IMR-90 (cell line): ENCODE results near the gene NBPF3. TPM values are rescaled to one million over a fixed set of nuclear protein-coding genes. Genes with fewer than 3 reads are reported as not detected.

Experiments
- ATAC-seq: fragments of 200-7000 bp; cut with Tn5 transposase; 2 replicates; pipeline ENCODE4 v1.9.1; 2020; ENCODE audit warnings: low read depth, mild to moderate bottlenecking, moderate library complexity
- BruUV-seq: library from RNA; stranded (reverse); fragments of 400-500 nt; replicated peaks from 2 replicates; lab custom pipeline; 2021; lab: Mats Ljungman, UMichigan
- CTCF ChIA-PET: fragments of 300-600 bp; formaldehyde crosslinking; extraction: SDS; loops from one replicate; lab custom pipeline; 2021; ENCODE audit warnings: antibody characterized with exemption; lab: Yijun Ruan, JAX
- POLR2A ChIA-PET: fragments of 300-600 bp; sonication (Branson Sonifier 250); formaldehyde crosslinking; loops from one replicate; lab custom pipeline; 2022; ENCODE audit warnings: antibody characterized with exemption; ENCODE audit not compliant: unreplicated experiment; lab: Charles Lee
- DNase-seq: peaks from one replicate; pipeline ENCODE4 v3.0.0; 2013
- H2AFZ ChIP-seq: replicated peaks from 2 replicates; pipeline ENCODE3; 2013; ENCODE audit warnings: low read length, mild to moderate bottlenecking; ENCODE audit not compliant: poor library complexity
- H2AK5ac ChIP-seq: 2 replicates; pipeline ENCODE4 v1.6.1; 2013; ENCODE audit warnings: low read depth, low read length, inconsistent platforms
- H2AK9ac ChIP-seq: replicated peaks from 2 replicates; pipeline ENCODE3; 2013; ENCODE audit warnings: mild to moderate bottlenecking, low read depth, low read length, moderate library complexity; ENCODE audit not compliant: poor library complexity
- H2BK120ac ChIP-seq: 2 replicates; pipeline ENCODE4 v1.6.1; 2013; ENCODE audit warnings: low read depth, low read length, inconsistent platforms
- H2BK15ac ChIP-seq: 3 replicates; pipeline ENCODE4 v1.6.1; 2013; ENCODE audit warnings: low read depth, low read length, inconsistent platforms
- H2BK20ac ChIP-seq: 2 replicates; pipeline ENCODE4 v1.6.1; 2013; ENCODE audit warnings: low read depth, mild to moderate bottlenecking, inconsistent platforms, low read length, moderate library complexity
- H2BK5ac ChIP-seq: 2 replicates; pipeline ENCODE4 v1.6.1; 2013; ENCODE audit warnings: mild to moderate bottlenecking, low read depth, low read length, inconsistent platforms; ENCODE audit not compliant: poor library complexity, severe bottlenecking
- H3K14ac ChIP-seq: replicated peaks from 2 replicates; pipeline ENCODE4 v1.6.1; 2013; ENCODE audit warnings: low read depth, low read length, inconsistent platforms
- H3K18ac ChIP-seq: 2 replicates; pipeline ENCODE4 v1.6.1; 2013; ENCODE audit warnings: low read depth, low read length, control low read depth
- H3K23ac ChIP-seq: 2 replicates; pipeline ENCODE4 v1.6.1; 2013; ENCODE audit warnings: low read depth, low read length, inconsistent platforms
- H3K27ac ChIP-seq: 2 replicates; pipeline ENCODE4 v1.5.1; 2013; ENCODE audit warnings: mild to moderate bottlenecking, control low read depth, low read length; ENCODE audit not compliant: insufficient read depth
- H3K27me3 ChIP-seq: 2 replicates; pipeline ENCODE4 v1.6.1; 2013; ENCODE audit warnings: low read length; ENCODE audit not compliant: control insufficient read depth, insufficient read depth
- H3K36me3 ChIP-seq: 2 replicates; pipeline ENCODE4 v1.6.1; 2013; ENCODE audit warnings: low read length, mixed read lengths; ENCODE audit not compliant: control insufficient read depth, insufficient read depth
- H3K4ac ChIP-seq: 2 replicates; pipeline ENCODE4 v1.6.1; 2013; ENCODE audit warnings: low read depth, low read length, inconsistent platforms
- H3K4me1 ChIP-seq: 2 replicates; pipeline ENCODE4 v1.6.1; 2013; ENCODE audit warnings: low read length, mixed read lengths; ENCODE audit not compliant: control insufficient read depth, insufficient read depth
- H3K4me2 ChIP-seq: 2 replicates; pipeline ENCODE4 v1.6.1; 2013; ENCODE audit warnings: low read depth, mild to moderate bottlenecking, control low read depth, low read length, moderate library complexity
- H3K4me3 ChIP-seq: 2 replicates; pipeline ENCODE4 v1.5.1; 2013; ENCODE audit warnings: low read depth, mild to moderate bottlenecking, control low read depth, low read length, moderate library complexity; ENCODE audit not compliant: insufficient read depth
- H3K56ac ChIP-seq: 2 replicates; pipeline ENCODE4 v1.6.1; 2013; ENCODE audit warnings: low read length, inconsistent platforms; ENCODE audit not compliant: insufficient read depth; ENCODE audit errors: extremely low read depth
- H3K79me1 ChIP-seq, 2 experiments: 2 replicates each; pipeline ENCODE4 v1.6.1; 2013; ENCODE audit warnings: low read length in 2 of 2, inconsistent platforms in 1 of 2, low read depth in 1 of 2
- H3K9ac ChIP-seq: 2 replicates; pipeline ENCODE4 v1.6.1; 2013; ENCODE audit warnings: low read depth, low read length, control low read depth
- H3K9me1 ChIP-seq: 2 replicates; pipeline ENCODE4 v1.6.1; 2013; ENCODE audit warnings: low read length, inconsistent platforms; ENCODE audit not compliant: insufficient read depth
- H3K9me3 ChIP-seq: 2 replicates; pipeline ENCODE4 v1.6.1; 2013; ENCODE audit warnings: low read length; ENCODE audit not compliant: control insufficient read depth, insufficient read depth
- H4K20me1 ChIP-seq: 2 replicates; pipeline ENCODE4 v1.6.1; 2013; ENCODE audit warnings: low read length, inconsistent platforms; ENCODE audit not compliant: insufficient read depth
- H4K5ac ChIP-seq: 2 replicates; pipeline ENCODE4 v1.6.1; 2013; ENCODE audit warnings: mild to moderate bottlenecking, low read depth, low read length, control low read depth
- H4K8ac ChIP-seq, 2 experiments: 2 replicates each; pipeline ENCODE4 v1.6.1; 2013; ENCODE audit warnings: low read depth in 2 of 2, low read length in 2 of 2, control low read depth in 1 of 2, inconsistent platforms in 1 of 2
- H4K91ac ChIP-seq: 2 replicates; pipeline ENCODE4 v1.6.1; 2013; ENCODE audit warnings: low read depth, low read length, inconsistent platforms; ENCODE audit not compliant: insufficient read depth
- CEBPB ChIP-seq: IDR thresholded peaks from 2 replicates; pipeline ENCODE4 v1.6.1; 2012; ENCODE audit warnings: low read depth, low read length, improper control_type of control experiment
- CTCF ChIP-seq: conservative IDR thresholded peaks from 2 replicates; pipeline ENCODE4 v1.5.1; 2012; ENCODE audit warnings: mild to moderate bottlenecking, low read depth, low read length, improper control_type of control experiment
- ELK1 ChIP-seq: fragments of 150-350 bp; IDR thresholded peaks from 2 replicates; pipeline ENCODE4 v1.6.1; 2016; ENCODE audit warnings: low read depth, mild to moderate bottlenecking, low read length, moderate library complexity, borderline replicate concordance
- MXI1 ChIP-seq: IDR thresholded peaks from 2 replicates; pipeline ENCODE4 v1.6.1; 2012; ENCODE audit warnings: low read depth, mild to moderate bottlenecking, low read length, moderate library complexity, borderline replicate concordance
- NFE2L2 ChIP-seq: fragments of 150-350 bp; IDR thresholded peaks from 2 replicates; pipeline ENCODE4 v1.6.1; 2016; ENCODE audit warnings: low read depth, mild to moderate bottlenecking, low read length
- RAD21 ChIP-seq: IDR thresholded peaks from 2 replicates; pipeline ENCODE4 v1.6.1; 2012; ENCODE audit warnings: low read length, improper control_type of control experiment
- RCOR1 ChIP-seq: IDR thresholded peaks from 2 replicates; pipeline ENCODE4 v1.6.1; 2012; ENCODE audit warnings: mild to moderate bottlenecking, low read length, improper control_type of control experiment; ENCODE audit not compliant: insufficient replicate concordance
- SMC3 ChIP-seq: fragments of 150-350 bp; IDR thresholded peaks from 2 replicates; pipeline ENCODE4 v1.6.1; 2016; ENCODE audit warnings: low read depth, mild to moderate bottlenecking, antibody characterized with exemption, low read length, moderate library complexity
- WGBS, 2 experiments: methylation state at CpG; one replicate each; pipeline versions ENCODE4 v1.1.5 to v1.1.7; 2013; ENCODE audit warnings: missing lambda C conversion rate in 2 of 2; ENCODE audit not compliant: insufficient read length in 1 of 2; ENCODE audit errors: extremely low coverage in 2 of 2; 5-methylcytosine and 5-hydroxymethylcytosine counted together
- dilution Hi-C: fragments of 300-500 bp; cut with HindIII; formaldehyde crosslinking; loops from one replicate; pipeline ENCODE4 v1.14.3; 2018; ENCODE audit warnings: low sequenced_read_pairs; ENCODE audit not compliant: unreplicated experiment
- in situ Hi-C: fragments of 300-500 bp; cut with MboI; formaldehyde crosslinking; loops from 3 replicates; pipeline ENCODE4 v1.14.3; 2019; ENCODE audit warnings: low sequenced_read_pairs, inconsistent platforms, mixed read lengths
- intact Hi-C: fragments of 100-400 bp; cut with micrococcal nuclease; formaldehyde crosslinking; loops from 2 replicates; pipeline ENCODE4 v1.10.0; 2022
- polyA plus RNA-seq, 3 experiments: library from polyadenylated mRNA; depleted of rRNA; stranded (reverse); fragments of >200 nt; gene quantifications; 2 replicates each; pipeline ENCODE4 v1.2.3, GENCODE V29; 2012; ENCODE audit warnings: low replicate concordance in 1 of 3
- total RNA-seq: library from RNA; depleted of rRNA; stranded (reverse); fragments of >200 nt; gene quantifications from 2 replicates; pipeline ENCODE4 v1.2.3, GENCODE V29; 2012
- TF ChIP-seq, protein P1 (sequence below): fragments of 150-350 bp; IDR thresholded peaks from 2 replicates; pipeline ENCODE4 v1.6.1; 2017; ENCODE audit warnings: mild to moderate bottlenecking, antibody characterized with exemption, low read length, low read depth

The NBPF3 gene
- total and polyA plus RNA-seq, 2 of the 4 experiments (the other 2 are of a cell fraction): 8.7 to 18.8 TPM

DNA sequence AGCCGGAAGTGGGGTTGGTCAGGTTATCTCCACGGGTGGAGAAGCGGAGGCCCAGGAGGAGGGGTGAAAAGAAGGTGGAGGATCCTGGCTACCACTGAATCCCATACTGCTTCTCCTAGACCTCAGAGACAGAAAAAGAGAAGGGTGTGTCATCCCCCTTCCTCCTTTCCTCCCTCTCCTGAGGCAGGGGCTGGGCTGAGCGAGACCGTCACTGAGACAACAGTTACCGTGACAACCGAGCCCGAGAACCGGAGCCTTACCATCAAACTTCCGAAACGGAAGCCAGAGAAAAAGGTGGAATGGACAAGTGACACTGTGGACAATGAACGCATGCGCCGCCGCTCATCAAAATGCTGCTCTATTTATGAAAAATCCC is 42.1 kb upstream of the NBPF3 start:
- POLR2A ChIA-PET: no interaction called here
- Histone ChIP-seq H3K4me2 (no peak overlapping the region), H3K27ac (no peak overlapping the region), H3K79me1 (no peaks in the 10 kb centered on the region), H3K9me1 (no peaks in the 10 kb centered on the region), H2AK5ac (no peak overlapping the region), H3K56ac (no peak overlapping the region), H3K4me3 (no peak overlapping the region), H3K9ac (no peak overlapping the region), H2BK5ac (no peak overlapping the region), H2BK120ac (no peak overlapping the region), H3K9me3 (no peaks in the 10 kb centered on the region), H2AFZ (peak overlapping the region; percentile 70), H2BK20ac (no peak overlapping the region), H3K14ac (no peak overlapping the region), H2BK15ac (no peak overlapping the region), H3K36me3 (no peaks in the 10 kb centered on the region), H3K27me3 (peaks cover 27% of the 10 kb centered on the region), H3K4ac (no peak overlapping the region; the same call in 1 of the 2 replicates), H2AK9ac (peak overlapping the region; percentile 13), H3K23ac (no peak overlapping the region), H3K18ac (no peak overlapping the region), H4K5ac (no peak overlapping the region), H4K20me1 (no peaks in the 10 kb centered on the region), H3K4me1 (no peaks in the 10 kb centered on the region), H4K8ac (peak overlapping the region in 1 of 2 experiments; percentile 25; a peak in 1 of 4 replicates), H4K91ac (no peak overlapping the region)
- ATAC-seq (no peak), DNase-seq (no peak)
- BruUV-seq: no TSS peak
- intact Hi-C loops: no loop called here
- no peak for TF ChIP-seq RCOR1
- TF ChIP-seq CEBPB: no peak
- TF ChIP-seq SMC3: no peak
- TF ChIP-seq NFE2L2: no peak
- TF ChIP-seq ELK1: no peak
- TF ChIP-seq CTCF: no peak
- no peak for TF ChIP-seq MXI1
- no peak for TF ChIP-seq RAD21
- TF ChIP-seq, protein P1, sequence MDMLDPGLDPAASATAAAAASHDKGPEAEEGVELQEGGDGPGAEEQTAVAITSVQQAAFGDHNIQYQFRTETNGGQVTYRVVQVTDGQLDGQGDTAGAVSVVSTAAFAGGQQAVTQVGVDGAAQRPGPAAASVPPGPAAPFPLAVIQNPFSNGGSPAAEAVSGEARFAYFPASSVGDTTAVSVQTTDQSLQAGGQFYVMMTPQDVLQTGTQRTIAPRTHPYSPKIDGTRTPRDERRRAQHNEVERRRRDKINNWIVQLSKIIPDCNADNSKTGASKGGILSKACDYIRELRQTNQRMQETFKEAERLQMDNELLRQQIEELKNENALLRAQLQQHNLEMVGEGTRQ: no peak
- 10% methylated on average over 2 of the region's 15 CpGs; no CpG with 5 or more reads in 1 of the 2 experiments for WGBS, 2 experiments
- dilution Hi-C loops: no loop called here
- in situ Hi-C loops: no loop called here
- CTCF ChIA-PET: no interaction called here
